Trophoblast cell (in vitro differentiated cells and primary cell): ENCODE results near the gene HSPE1.

Experiments
- DNase-seq, 2 donors: peaks; one replicate each; pipeline ENCODE4 v3.0.0-alpha.2; 2016
- H2AFZ ChIP-seq: 2 replicates; pipeline ENCODE4 v1.6.1; 2013; ENCODE audit warnings: low read length, moderate library complexity, mild to moderate bottlenecking; ENCODE audit not compliant: insufficient read depth, poor library complexity
- H2AK5ac ChIP-seq: 2 replicates; pipeline ENCODE4 v1.6.1; 2013; ENCODE audit warnings: mild to moderate bottlenecking, low read length
- H2BK120ac ChIP-seq: 2 replicates; pipeline ENCODE4 v1.6.1; 2013; ENCODE audit warnings: low read length, mild to moderate bottlenecking, moderate library complexity; ENCODE audit not compliant: insufficient read depth, poor library complexity
- H2BK12ac ChIP-seq: 2 replicates; pipeline ENCODE4 v1.6.1; 2013; ENCODE audit warnings: mild to moderate bottlenecking, low read length, moderate library complexity
- H2BK5ac ChIP-seq: 2 replicates; pipeline ENCODE4 v1.6.1; 2013; ENCODE audit warnings: low read length, low read depth, moderate library complexity, mild to moderate bottlenecking; ENCODE audit not compliant: poor library complexity
- H3K14ac ChIP-seq: 2 replicates; pipeline ENCODE4 v1.6.1; 2013; ENCODE audit warnings: mild to moderate bottlenecking, low read length
- H3K18ac ChIP-seq: 2 replicates; pipeline ENCODE4 v1.6.1; 2013; ENCODE audit warnings: mild to moderate bottlenecking, low read length
- H3K23ac ChIP-seq: 2 replicates; pipeline ENCODE4 v1.6.1; 2013; ENCODE audit warnings: low read length
- H3K27ac ChIP-seq: 2 replicates; pipeline ENCODE4 v1.5.1; 2013; ENCODE audit warnings: low read depth, mild to moderate bottlenecking, inconsistent platforms, low read length, moderate library complexity
- H3K27me3 ChIP-seq: 2 replicates; pipeline ENCODE4 v1.6.1; 2013; ENCODE audit warnings: inconsistent platforms, mild to moderate bottlenecking, low read length, moderate library complexity; ENCODE audit not compliant: insufficient read depth
- H3K36me3 ChIP-seq, 2 experiments: 1 replicate in 1 of 2; 2 replicates in 1 of 2; pipeline ENCODE4 v1.6.1; 2013; ENCODE audit warnings: low read length in 2 of 2, mild to moderate bottlenecking in 2 of 2, moderate library complexity in 1 of 2; ENCODE audit not compliant: insufficient read depth in 2 of 2, control insufficient read depth in 1 of 2
- H3K4ac ChIP-seq: 2 replicates; pipeline ENCODE4 v1.6.1; 2013; ENCODE audit warnings: low read depth, mild to moderate bottlenecking, low read length, moderate library complexity
- H3K4me1 ChIP-seq, 2 experiments: 1 replicate in 1 of 2; 2 replicates in 1 of 2; pipeline ENCODE4 v1.6.1; 2013; ENCODE audit warnings: low read length in 2 of 2, mild to moderate bottlenecking in 2 of 2, moderate library complexity in 1 of 2; ENCODE audit not compliant: insufficient read depth in 2 of 2, control insufficient read depth in 1 of 2
- H3K4me2 ChIP-seq: 2 replicates; pipeline ENCODE4 v1.6.1; 2013; ENCODE audit warnings: inconsistent platforms, mild to moderate bottlenecking, low read length, moderate library complexity
- H3K4me3 ChIP-seq: 2 replicates; pipeline ENCODE4 v1.5.1; 2013; ENCODE audit warnings: mild to moderate bottlenecking, low read depth, low read length, inconsistent platforms
- H3K79me1 ChIP-seq: one replicate; pipeline ENCODE4 v1.6.1; 2013; ENCODE audit warnings: low read length
- H3K79me2 ChIP-seq: 2 replicates; pipeline ENCODE4 v1.6.1; 2013; ENCODE audit warnings: low read length, mild to moderate bottlenecking; ENCODE audit not compliant: control insufficient read depth, insufficient read depth, poor library complexity
- H3K9ac ChIP-seq: 2 replicates; pipeline ENCODE4 v1.6.1; 2013; ENCODE audit warnings: mild to moderate bottlenecking, low read length
- H3K9me3 ChIP-seq: 2 replicates; pipeline ENCODE4 v1.6.1; 2013; ENCODE audit warnings: low read depth, mild to moderate bottlenecking, control low read depth, inconsistent platforms, low read length; ENCODE audit not compliant: insufficient read depth
- H4K12ac ChIP-seq: 2 replicates; pipeline ENCODE4 v1.6.1; 2013; ENCODE audit warnings: low read depth, mild to moderate bottlenecking, low read length, moderate library complexity
- H4K8ac ChIP-seq: 2 replicates; pipeline ENCODE4 v1.6.1; 2013; ENCODE audit warnings: low read depth, mild to moderate bottlenecking, low read length, moderate library complexity
- H4K91ac ChIP-seq: one replicate; pipeline ENCODE4 v1.6.1; 2013; ENCODE audit warnings: low read depth, mild to moderate bottlenecking, low read length, moderate library complexity
- WGBS: extraction: QIAGEN DNeasy Blood & Tissue Kit; methylation state at CpG from one replicate; pipeline ENCODE4 v1.1.7; 2013; ENCODE audit warnings: missing lambda C conversion rate; ENCODE audit not compliant: insufficient read length, insufficient coverage; ENCODE audit errors: extremely low coverage; 5-methylcytosine and 5-hydroxymethylcytosine counted together

HSPE1 gene

DNA sequence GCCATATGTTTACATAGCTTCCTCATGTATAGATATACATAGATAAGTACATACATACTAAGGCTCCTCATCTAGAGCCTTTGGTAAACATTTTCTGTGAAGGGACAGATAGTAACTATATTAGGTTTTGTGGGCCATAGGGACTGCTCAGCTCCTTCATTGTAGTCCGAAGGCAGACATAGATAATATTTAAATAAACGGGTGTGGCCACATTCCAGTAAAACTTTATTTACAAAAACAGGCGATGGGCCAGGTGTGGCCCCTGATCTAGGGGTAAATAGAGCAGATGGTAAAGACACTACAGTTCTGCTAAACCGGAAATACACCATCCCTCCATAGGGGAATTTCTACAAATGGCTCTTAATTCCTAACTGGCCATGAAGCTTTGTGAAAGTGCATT, 39.5 kb upstream of the HSPE1 start:
- Histone ChIP-seq H3K14ac (no peak overlapping the region), H4K8ac (no peak overlapping the region), H3K18ac (no peak overlapping the region), H3K79me2 (peaks cover 4% of the 10 kb centered on the region), H3K79me1 (no peaks in the 10 kb centered on the region), H3K4me3 (no peak overlapping the region), H3K27ac (no peak overlapping the region), H2BK12ac (no peak overlapping the region), H2AFZ (no peak overlapping the region), H4K12ac (no peak overlapping the region), H3K9ac (no peak overlapping the region), H4K91ac (no peak overlapping the region), H2BK120ac (no peak overlapping the region), H3K23ac (no peak overlapping the region), H2AK5ac (no peak overlapping the region), H2BK5ac (no peak overlapping the region), H3K4me2 (no peak overlapping the region), H3K4me1 (no peaks in the 10 kb centered on the region), H3K36me3 (peaks cover 19 to 20% of the 10 kb centered on the region in 2 experiments), H3K9me3 (no peaks in the 10 kb centered on the region), H3K4ac (no peak overlapping the region), H3K27me3 (no peaks in the 10 kb centered on the region)
- WGBS = no CpG with 5 or more reads among the region's 4 CpGs
- no peak for DNase-seq

- no peaks in the 10 kb centered on the region for H3K9me3 ChIP-seq
- no peak overlapping the region for H4K91ac ChIP-seq
- no peak overlapping the region for H3K23ac ChIP-seq
- H3K18ac ChIP-seq = no peak overlapping the region
- no peaks in the 10 kb centered on the region for H3K79me1 ChIP-seq
- H2AFZ ChIP-seq = no peak overlapping the region
- no peak overlapping the region for H3K14ac ChIP-seq
- no peak overlapping the region for H3K27ac ChIP-seq
- H3K4me2 ChIP-seq = no peak overlapping the region
- no peak overlapping the region for H2BK120ac ChIP-seq
- no peak overlapping the region for H2AK5ac ChIP-seq
- no peaks in the 10 kb centered on the region for H3K4me1 ChIP-seq
- H3K36me3 ChIP-seq = peaks cover 22 to 23% of the 10 kb centered on the region in 2 experiments
- no CpG with 5 or more reads among the region's 2 CpGs for WGBS
- H4K8ac ChIP-seq = no peak overlapping the region
- H3K79me2 ChIP-seq = peaks cover 3% of the 10 kb centered on the region
- DNase-seq = no peak
- H4K12ac ChIP-seq = no peak overlapping the region
- H2BK12ac ChIP-seq = no peak overlapping the region
- H3K4ac ChIP-seq = no peak overlapping the region
- no peak overlapping the region for H3K9ac ChIP-seq
- no peak overlapping the region for H3K4me3 ChIP-seq
- no peaks in the 10 kb centered on the region for H3K27me3 ChIP-seq
- no peak overlapping the region for H2BK5ac ChIP-seq
Measured at GRCh38 chr2:197461057-197461456, 39.1 kb upstream of the HSPE1 start.

DNA sequence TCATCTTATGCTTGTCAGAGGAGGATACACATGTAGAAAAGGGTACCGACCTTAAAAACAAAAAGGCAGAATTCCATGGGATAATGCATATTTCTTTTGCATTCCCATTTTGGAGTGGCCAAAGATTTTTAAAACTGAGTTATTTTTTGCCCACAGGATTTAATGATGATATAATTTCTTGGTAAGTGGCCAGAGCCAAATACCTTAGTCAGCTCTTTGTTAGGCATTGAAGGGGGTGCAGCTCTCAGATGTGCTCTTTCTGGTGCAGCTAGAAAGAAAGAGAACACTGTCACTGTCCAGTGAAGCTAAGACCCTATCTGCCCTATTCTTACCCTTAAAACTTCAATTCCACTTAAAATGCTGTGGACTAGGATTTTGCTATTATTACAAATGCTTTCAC, 36.0 kb upstream of the HSPE1 start:
- Histone ChIP-seq H2AFZ (no peak overlapping the region), H3K23ac (no peak overlapping the region), H4K8ac (no peak overlapping the region), H2BK12ac (no peak overlapping the region), H3K79me2 (no peaks in the 10 kb centered on the region), H3K4ac (no peak overlapping the region), H2BK5ac (no peak overlapping the region), H2AK5ac (no peak overlapping the region), H3K36me3 (peaks cover 30 to 35% of the 10 kb centered on the region in 2 experiments), H3K4me1 (no peaks in the 10 kb centered on the region), H2BK120ac (no peak overlapping the region), H3K9ac (no peak overlapping the region), H3K27ac (no peak overlapping the region), H3K18ac (no peak overlapping the region), H3K14ac (no peak overlapping the region), H3K9me3 (no peaks in the 10 kb centered on the region), H3K4me2 (no peak overlapping the region), H3K27me3 (no peaks in the 10 kb centered on the region), H3K79me1 (no peaks in the 10 kb centered on the region), H4K12ac (no peak overlapping the region), H4K91ac (no peak overlapping the region), H3K4me3 (no peak overlapping the region)
- no peak for DNase-seq
- WGBS = no CpG with 5 or more reads among the region's 1 CpG

DNA sequence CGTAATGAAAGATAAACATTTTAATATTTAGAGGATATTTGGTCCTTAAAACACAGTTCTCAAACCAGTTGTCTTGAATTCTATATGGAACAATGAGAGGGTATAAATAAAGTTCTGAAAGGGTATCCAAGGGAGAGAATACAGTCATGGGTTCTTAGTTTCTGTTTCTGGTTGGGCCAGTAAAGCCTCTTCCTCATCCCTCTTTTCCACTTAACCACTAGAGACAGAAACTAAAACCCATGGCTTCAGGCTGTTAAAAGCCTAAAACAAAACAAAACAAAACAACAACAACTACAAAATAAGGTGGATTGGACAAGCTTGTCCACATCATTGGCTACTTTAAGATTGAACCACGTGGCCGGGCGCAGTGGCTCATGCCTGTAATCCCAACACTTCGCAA, 28.0 kb upstream of the HSPE1 start:
- Histone ChIP-seq H3K14ac (no peak overlapping the region), H3K79me1 (no peaks in the 10 kb centered on the region), H3K4me3 (no peak overlapping the region), H4K12ac (no peak overlapping the region), H3K79me2 (no peaks in the 10 kb centered on the region), H3K9me3 (no peaks in the 10 kb centered on the region), H2AK5ac (no peak overlapping the region), H4K91ac (no peak overlapping the region), H2BK12ac (no peak overlapping the region), H3K23ac (no peak overlapping the region), H3K36me3 (peaks cover 39 to 40% of the 10 kb centered on the region in 2 experiments), H3K4me2 (no peak overlapping the region), H3K27me3 (no peaks in the 10 kb centered on the region), H3K27ac (no peak overlapping the region), H3K18ac (no peak overlapping the region), H3K4ac (no peak overlapping the region), H3K9ac (no peak overlapping the region), H2BK120ac (no peak overlapping the region), H4K8ac (no peak overlapping the region), H2AFZ (no peak overlapping the region), H3K4me1 (no peaks in the 10 kb centered on the region), H2BK5ac (no peak overlapping the region)
- no CpG with 5 or more reads among the region's 5 CpGs for WGBS
- DNase-seq = no peak
